HG02678 (cell line): ENCODE measurements around the gene ZFYVE19.

ENCODE experiments used
- ATAC-seq: cut with Tn5 transposase; IDR thresholded peaks from one replicate; pipeline ENCODE4 v1.9.1; 2021; ENCODE audit warnings: mild to moderate bottlenecking, moderate library complexity; ENCODE audit not compliant: unreplicated experiment

Gene ZFYVE19

GRCh38 chr15:40807028-40807887 is at the start of gene ZFYVE19, which contains the start of gene DNAJC17:
Gene ZFYVE19 (plus strand): TSS chr15:40807089. CDS start chr15:40807590, 501 bp downstream.
Gene DNAJC17 (minus strand): TSS chr15:40807473. CDS start chr15:40807446, 27 bp downstream.
- ATAC-seq: peak; percentile 93

- ATAC-seq: no peak
These were observed 46.9 kb upstream of the ZFYVE19 start for GRCh38 chr15:40759961-40760360.

GRCh38 chr15:40762919-40763800 is 43.7 kb upstream of the ZFYVE19 start:
- no peak for ATAC-seq

GRCh38 chr15:40763801-40764628 is 42.9 kb upstream of the ZFYVE19 start, which contains the start of gene GCHFR:
Gene GCHFR (plus strand): TSS chr15:40764068. CDS start chr15:40764181, 113 bp downstream.
- peak; percentile 53 for ATAC-seq

GRCh38 chr15:40764629-40765103 is 42.2 kb upstream of the ZFYVE19 start:
- ATAC-seq: no peak

GRCh38 chr15:40766194-40766815 is 40.6 kb upstream of the ZFYVE19 start:
- ATAC-seq: no peak

- no peak for ATAC-seq
These were observed 39.7 kb upstream of the ZFYVE19 start for GRCh38 chr15:40766906-40767837.

GRCh38 chr15:40767838-40768500 is 38.9 kb upstream of the ZFYVE19 start:
- no peak for ATAC-seq

- no peak for ATAC-seq
These were observed 38.2 kb upstream of the ZFYVE19 start for GRCh38 chr15:40768521-40769273.

GRCh38 chr15:40769274-40770146 is 37.4 kb upstream of the ZFYVE19 start, which contains the start of gene C15orf62:
Gene C15orf62 (plus strand): TSS chr15:40769980. CDS start chr15:40770496, 516 bp downstream.
- ATAC-seq: peak; percentile 51

GRCh38 chr15:40770147-40770721 is 36.7 kb upstream of the ZFYVE19 start:
- peak; percentile 37 for ATAC-seq

GRCh38 chr15:40771242-40771641 is 35.6 kb upstream of the ZFYVE19 start:
- no peak for ATAC-seq

- ATAC-seq: no peak
These were observed 34.9 kb upstream of the ZFYVE19 start for GRCh38 chr15:40772014-40772413.

- no peak for ATAC-seq
These were observed 33.4 kb upstream of the ZFYVE19 start for GRCh38 chr15:40773496-40773895.

GRCh38 chr15:40773902-40774301 is 33.0 kb upstream of the ZFYVE19 start:
- ATAC-seq: no peak

GRCh38 chr15:40775007-40775406 is 31.9 kb upstream of the ZFYVE19 start:
- no peak for ATAC-seq
